ENCODE measurements around the gene SLITRK2.

GRCh38 chrX:145823132-145823531, 5.5 kb downstream of the SLITRK2 start:
- TF ChIP-seq CTCF (conservative IDR thresholded peaks at IDR 0.05; ENCODE audit: low read depth, low read length) (no peak), EZH2 (IDR thresholded peaks at IDR 0.05; ENCODE audit: borderline replicate concordance, low read depth, low read length, poor library complexity, severe bottlenecking) (no peak)
